WTC11 (cell line): ENCODE results near the gene NGF.

ENCODE experiments used
- FOXJ3 ChIP-seq: sonication (generic); formaldehyde crosslinking; IDR thresholded peaks from 2 replicates; pipeline ENCODE4 v1.9.0; 2021; ENCODE audit warnings: missing genetic modification reagents, mild to moderate bottlenecking, borderline replicate concordance
- FOXK1 ChIP-seq: sonication (generic); formaldehyde crosslinking; IDR thresholded peaks from 2 replicates; pipeline ENCODE4 v1.8.0; 2022; ENCODE audit warnings: mild to moderate bottlenecking, moderate library complexity, missing genetic modification reagents
- GABPB1 ChIP-seq: sonication (generic); formaldehyde crosslinking; IDR thresholded peaks from 2 replicates; pipeline ENCODE4 v1.8.1; 2023; ENCODE audit warnings: mild to moderate bottlenecking, missing genetic modification reagents
- JUN ChIP-seq: sonication (generic); formaldehyde crosslinking; IDR thresholded peaks from 2 replicates; pipeline ENCODE4 v1.8.0; 2023; ENCODE audit warnings: mild to moderate bottlenecking, missing genetic modification reagents
- SP1 ChIP-seq: sonication (generic); formaldehyde crosslinking; conservative IDR thresholded peaks from 2 replicates; pipeline ENCODE4 v1.8.1; 2022; ENCODE audit warnings: missing genetic modification reagents
- USF1 ChIP-seq: sonication (generic); formaldehyde crosslinking; IDR thresholded peaks from 2 replicates; pipeline ENCODE4 v1.8.0; 2022; ENCODE audit warnings: mild to moderate bottlenecking, missing genetic modification reagents
- ZNF138 ChIP-seq: sonication (generic); formaldehyde crosslinking; conservative IDR thresholded peaks from 2 replicates; pipeline ENCODE4 v1.8.1; 2022; ENCODE audit warnings: mild to moderate bottlenecking, moderate library complexity, missing genetic modification reagents
- ZNF219 ChIP-seq: sonication (generic); formaldehyde crosslinking; IDR thresholded peaks from 2 replicates; pipeline ENCODE4 v1.8.0; 2023; ENCODE audit warnings: missing genetic modification reagents, mild to moderate bottlenecking, borderline replicate concordance
- ZNF416 ChIP-seq: fragments of 250-450 bp; sonication (Bioruptor Pico); IDR thresholded peaks from 2 replicates; pipeline ENCODE4 v1.9.0; 2021; ENCODE audit warnings: mild to moderate bottlenecking, inconsistent platforms
- TF ChIP-seq, protein P1 (sequence below): fragments of 200-600 bp; IDR thresholded peaks from 2 replicates; pipeline ENCODE4 v1.8.0; 2022; ENCODE audit warnings: antibody characterized with exemption
- TF ChIP-seq, protein P2 (sequence below): fragments of 250-450 bp; sonication (Bioruptor Pico); IDR thresholded peaks from 2 replicates; pipeline ENCODE4 v1.9.0; 2021; ENCODE audit warnings: moderate library complexity, mild to moderate bottlenecking, inconsistent platforms, borderline replicate concordance
- TF ChIP-seq, protein P3 (sequence below): sonication (generic); formaldehyde crosslinking; IDR thresholded peaks from 2 replicates; pipeline ENCODE4 v1.8.0; 2022; ENCODE audit warnings: mild to moderate bottlenecking, missing genetic modification reagents
- TF ChIP-seq, protein P4 (sequence below): sonication (generic); formaldehyde crosslinking; IDR thresholded peaks from 2 replicates; pipeline ENCODE4 v1.8.1; 2022; ENCODE audit warnings: low read depth, mild to moderate bottlenecking, moderate library complexity, missing genetic modification reagents, borderline replicate concordance

- TF ChIP-seq SP1 (CRISPR knock-in tag) (no peak), JUN (no peak), USF1 (CRISPR knock-in tag) (no peak), ZNF219 (no peak), GABPB1 (no peak), FOXJ3 (no peak), ZNF416 (CRISPR knock-in tag) (no peak), FOXK1 (no peak), ZNF138 (CRISPR knock-in tag) (no peak)
- TF ChIP-seq, protein P1, sequence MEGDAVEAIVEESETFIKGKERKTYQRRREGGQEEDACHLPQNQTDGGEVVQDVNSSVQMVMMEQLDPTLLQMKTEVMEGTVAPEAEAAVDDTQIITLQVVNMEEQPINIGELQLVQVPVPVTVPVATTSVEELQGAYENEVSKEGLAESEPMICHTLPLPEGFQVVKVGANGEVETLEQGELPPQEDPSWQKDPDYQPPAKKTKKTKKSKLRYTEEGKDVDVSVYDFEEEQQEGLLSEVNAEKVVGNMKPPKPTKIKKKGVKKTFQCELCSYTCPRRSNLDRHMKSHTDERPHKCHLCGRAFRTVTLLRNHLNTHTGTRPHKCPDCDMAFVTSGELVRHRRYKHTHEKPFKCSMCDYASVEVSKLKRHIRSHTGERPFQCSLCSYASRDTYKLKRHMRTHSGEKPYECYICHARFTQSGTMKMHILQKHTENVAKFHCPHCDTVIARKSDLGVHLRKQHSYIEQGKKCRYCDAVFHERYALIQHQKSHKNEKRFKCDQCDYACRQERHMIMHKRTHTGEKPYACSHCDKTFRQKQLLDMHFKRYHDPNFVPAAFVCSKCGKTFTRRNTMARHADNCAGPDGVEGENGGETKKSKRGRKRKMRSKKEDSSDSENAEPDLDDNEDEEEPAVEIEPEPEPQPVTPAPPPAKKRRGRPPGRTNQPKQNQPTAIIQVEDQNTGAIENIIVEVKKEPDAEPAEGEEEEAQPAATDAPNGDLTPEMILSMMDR, result no peak
- TF ChIP-seq, protein P2, sequence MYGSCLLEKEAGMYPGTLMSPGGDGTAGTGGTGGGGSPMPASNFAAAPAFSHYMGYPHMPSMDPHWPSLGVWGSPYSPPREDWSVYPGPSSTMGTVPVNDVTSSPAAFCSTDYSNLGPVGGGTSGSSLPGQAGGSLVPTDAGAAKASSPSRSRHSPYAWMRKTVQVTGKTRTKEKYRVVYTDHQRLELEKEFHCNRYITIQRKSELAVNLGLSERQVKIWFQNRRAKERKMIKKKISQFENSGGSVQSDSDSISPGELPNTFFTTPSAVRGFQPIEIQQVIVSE (CRISPR knock-in tag), result no peak
- TF ChIP-seq, protein P3, sequence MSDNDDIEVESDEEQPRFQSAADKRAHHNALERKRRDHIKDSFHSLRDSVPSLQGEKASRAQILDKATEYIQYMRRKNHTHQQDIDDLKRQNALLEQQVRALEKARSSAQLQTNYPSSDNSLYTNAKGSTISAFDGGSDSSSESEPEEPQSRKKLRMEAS (CRISPR knock-in tag), result no peak
- TF ChIP-seq, protein P4, sequence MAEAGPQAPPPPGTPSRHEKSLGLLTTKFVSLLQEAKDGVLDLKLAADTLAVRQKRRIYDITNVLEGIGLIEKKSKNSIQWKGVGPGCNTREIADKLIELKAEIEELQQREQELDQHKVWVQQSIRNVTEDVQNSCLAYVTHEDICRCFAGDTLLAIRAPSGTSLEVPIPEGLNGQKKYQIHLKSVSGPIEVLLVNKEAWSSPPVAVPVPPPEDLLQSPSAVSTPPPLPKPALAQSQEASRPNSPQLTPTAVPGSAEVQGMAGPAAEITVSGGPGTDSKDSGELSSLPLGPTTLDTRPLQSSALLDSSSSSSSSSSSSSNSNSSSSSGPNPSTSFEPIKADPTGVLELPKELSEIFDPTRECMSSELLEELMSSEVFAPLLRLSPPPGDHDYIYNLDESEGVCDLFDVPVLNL, result no peak
These were observed 55.2 kb downstream of the NGF start for GRCh38 chr1:115282807-115283208.
